ENCODE results near the gene OAT.

OAT gene
- long read RNA-seq, donor 1, transcript OAT-201 (10 exons, 2,048 nt) = major isoform, 38 of 44 reads
- long read RNA-seq, donor 1, partial matches to known transcripts = 5 of 44 reads
- long read RNA-seq, donor 1, other reads (novel, unspliced or antisense) = 0 of 44 reads
- long read RNA-seq, donor 2, transcript OAT-201 (10 exons, 2,048 nt) = major isoform, 31 of 31 reads
- long read RNA-seq, donor 2, partial matches to known transcripts = 0 of 31 reads
- long read RNA-seq, donor 2, other reads (novel, unspliced or antisense) = 0 of 31 reads
- long read RNA-seq, donor 3, transcript OAT-201 (10 exons, 2,048 nt) = major isoform, 15 of 16 reads
- long read RNA-seq, donor 3, partial matches to known transcripts = 0 of 16 reads
- long read RNA-seq, donor 3, other reads (novel, unspliced or antisense) = 0 of 16 reads
- long read RNA-seq, donor 4, transcript OAT-201 (10 exons, 2,048 nt) = major isoform, 24 of 25 reads
- long read RNA-seq, donor 4, partial matches to known transcripts = 0 of 25 reads
- long read RNA-seq, donor 4, other reads (novel, unspliced or antisense) = 0 of 25 reads
- long read RNA-seq, donor 5, transcript OAT-201 (10 exons, 2,048 nt) = major isoform, 43 of 47 reads
- long read RNA-seq, donor 5, partial matches to known transcripts = 0 of 47 reads
- long read RNA-seq, donor 5, other reads (novel, unspliced or antisense) = 0 of 47 reads
- long read RNA-seq, donor 6, transcript OAT-201 (10 exons, 2,048 nt) = major isoform, 28 of 28 reads
- long read RNA-seq, donor 6, partial matches to known transcripts = 0 of 28 reads
- long read RNA-seq, donor 6, other reads (novel, unspliced or antisense) = 0 of 28 reads
- long read RNA-seq, donor 7, transcript OAT-201 (10 exons, 2,048 nt) = major isoform, 44 of 62 reads
- long read RNA-seq, donor 7, partial matches to known transcripts = 15 of 62 reads
- long read RNA-seq, donor 7, other reads (novel, unspliced or antisense) = 0 of 62 reads
- long read RNA-seq, donor 8, transcript OAT-201 (10 exons, 2,048 nt) = major isoform, 38 of 39 reads
- long read RNA-seq, donor 8, partial matches to known transcripts = 0 of 39 reads
- long read RNA-seq, donor 8, other reads (novel, unspliced or antisense) = 0 of 39 reads

- DNase-seq = peak; percentile 87
These were observed at the start of gene OAT for GRCh38 chr10:124418726-124419501. Gene OAT (minus strand): TSS chr10:124418923. CDS start chr10:124412171, 6,752 bp downstream.

GRCh38 chr10:124467165-124467564 is 48.4 kb upstream of the OAT start:
- DNase-seq = no peak

- DNase-seq = no peak
These were observed 47.2 kb upstream of the OAT start for GRCh38 chr10:124465777-124466488.

- no peak for DNase-seq
These were observed 46.5 kb upstream of the OAT start for GRCh38 chr10:124465003-124465776.

- no peak for DNase-seq
These were observed 45.6 kb upstream of the OAT start for GRCh38 chr10:124464028-124464965.

- no peak for DNase-seq
These were observed 43.6 kb upstream of the OAT start for GRCh38 chr10:124462348-124462695.

GRCh38 chr10:124461642-124462347 is 43.1 kb upstream of the OAT start, which contains the start of gene LHPP:
Gene LHPP (plus strand): TSS chr10:124461823. CDS start chr10:124461863, 40 bp downstream.
- peak; percentile 99 for DNase-seq

- no peak for DNase-seq
These were observed 41.4 kb upstream of the OAT start for GRCh38 chr10:124460144-124460543.

- no peak for DNase-seq
These were observed 40.7 kb upstream of the OAT start for GRCh38 chr10:124459395-124459794.

GRCh38 chr10:124458889-124459288 is 40.2 kb upstream of the OAT start:
- no peak for DNase-seq

- DNase-seq = no peak
These were observed 39.8 kb upstream of the OAT start for GRCh38 chr10:124458473-124458872.

- DNase-seq = no peak
These were observed 36.7 kb upstream of the OAT start for GRCh38 chr10:124455441-124455840.

- no peak for DNase-seq
These were observed 35.4 kb upstream of the OAT start for GRCh38 chr10:124453960-124454610.

GRCh38 chr10:124451276-124451675 is 32.6 kb upstream of the OAT start:
- DNase-seq = no peak

GRCh38 chr10:124450783-124451057 is 32.0 kb upstream of the OAT start:
- no peak for DNase-seq

- peak; percentile 58 for DNase-seq
These were observed 31.5 kb upstream of the OAT start, which contains the start of gene NKX1-2 for GRCh38 chr10:124450012-124450782. Gene NKX1-2 (minus strand): TSS chr10:124450035. CDS start chr10:124449943, 92 bp downstream.

Measured in right kidney (tissue), 9 donors.